Liver (tissue), 9 donors: Measurements from ENCODE around the gene SUGCT. TPM values are rescaled to one million over a fixed set of nuclear protein-coding genes. Genes with fewer than 3 reads are reported as not detected.

ENCODE experiments used
- DNase-seq: peaks from one replicate; pipeline ENCODE4 v3.0.0-alpha.2; 2017; ENCODE audit warnings: low spot score
- H3K27ac ChIP-seq, 2 donors: one replicate each; pipeline ENCODE4 v1.7.0; 2013; ENCODE audit warnings: inconsistent platforms in 2 of 2, low read length in 2 of 2, control low read depth in 1 of 2, low read depth in 1 of 2, mild to moderate bottlenecking in 1 of 2
- H3K27me3 ChIP-seq, 4 donors: one replicate each; pipeline versions ENCODE4 v1.6.1 to v1.7.0; 2013; ENCODE audit warnings: low read length in 3 of 4, inconsistent platforms in 1 of 4, mild to moderate bottlenecking in 1 of 4, moderate library complexity in 1 of 4; ENCODE audit not compliant: control insufficient read depth in 4 of 4, insufficient read depth in 4 of 4
- H3K36me3 ChIP-seq, 4 donors: one replicate each; pipeline versions ENCODE4 v1.6.1 to v1.7.0; 2013; ENCODE audit warnings: low read length in 3 of 4, mild to moderate bottlenecking in 3 of 4, low read depth in 1 of 4, moderate library complexity in 1 of 4; ENCODE audit not compliant: control insufficient read depth in 4 of 4, insufficient read depth in 3 of 4
- H3K4me1 ChIP-seq, 4 donors: one replicate each; pipeline versions ENCODE4 v1.6.1 to v1.7.0; 2013; ENCODE audit warnings: low read length in 3 of 4, mild to moderate bottlenecking in 3 of 4, moderate library complexity in 1 of 4; ENCODE audit not compliant: control insufficient read depth in 4 of 4, insufficient read depth in 4 of 4
- H3K4me3 ChIP-seq, 3 donors: one replicate each; pipeline versions ENCODE4 v1.6.1 to v1.7.0; 2013; ENCODE audit warnings: low read length in 3 of 3, control low read depth in 1 of 3, low read depth in 1 of 3, mild to moderate bottlenecking in 1 of 3
- H3K9ac ChIP-seq, 2 donors: one replicate each; pipeline ENCODE4 v1.7.0; 2013; ENCODE audit warnings: low read length in 2 of 2, mild to moderate bottlenecking in 2 of 2, moderate library complexity in 2 of 2, control low read depth in 1 of 2, low read depth in 1 of 2
- H3K9me3 ChIP-seq, 4 donors: one replicate each; pipeline versions ENCODE4 v1.6.1 to v1.7.0; 2013; ENCODE audit warnings: low read length in 3 of 4; ENCODE audit not compliant: control insufficient read depth in 4 of 4
- ATF3 ChIP-seq: IDR thresholded peaks from 2 replicates; pipeline ENCODE4 v1.6.1; 2016; ENCODE audit warnings: antibody characterized with exemption
- CTCF ChIP-seq: fragments of 150-350 bp; IDR thresholded peaks from 2 replicates; pipeline ENCODE4 v1.5.1; 2017; ENCODE audit warnings: improper control_type of control experiment, low read depth, low read length; ENCODE audit not compliant: missing input control
- FOXA1 ChIP-seq: IDR thresholded peaks from 2 replicates; pipeline ENCODE4 v1.6.1; 2016; ENCODE audit warnings: antibody characterized with exemption
- FOXA2 ChIP-seq: IDR thresholded peaks from 2 replicates; pipeline ENCODE4 v1.6.1; 2016; ENCODE audit warnings: antibody characterized with exemption
- GABPA ChIP-seq, 2 donors: IDR thresholded peaks in 1 of 2; conservative IDR thresholded peaks in 1 of 2; 2 replicates each; pipeline ENCODE4 v1.6.1; 2016; ENCODE audit warnings: antibody characterized with exemption in 2 of 2, mild to moderate bottlenecking in 1 of 2, moderate library complexity in 1 of 2
- HNF4A ChIP-seq, 2 donors: conservative IDR thresholded peaks; 2 replicates each; pipeline ENCODE4 v1.6.1; 2016; ENCODE audit warnings: antibody characterized with exemption in 2 of 2, mild to moderate bottlenecking in 2 of 2
- HNF4G ChIP-seq: IDR thresholded peaks from 2 replicates; pipeline ENCODE4 v1.6.1; 2016; ENCODE audit warnings: antibody characterized with exemption
- JUND ChIP-seq, 2 donors: IDR thresholded peaks; 2 replicates each; pipeline ENCODE4 v1.6.1; 2016; ENCODE audit warnings: antibody characterized with exemption in 2 of 2
- MAX ChIP-seq: IDR thresholded peaks from 2 replicates; pipeline ENCODE4 v1.6.1; 2016; ENCODE audit warnings: antibody characterized with exemption
- NR2F2 ChIP-seq: IDR thresholded peaks from 2 replicates; pipeline ENCODE4 v1.6.1; 2016; ENCODE audit warnings: antibody characterized with exemption
- REST ChIP-seq: IDR thresholded peaks from 2 replicates; pipeline ENCODE4 v1.6.1; 2016; ENCODE audit warnings: antibody characterized with exemption, mild to moderate bottlenecking
- RXRA ChIP-seq, 2 donors: IDR thresholded peaks; 2 replicates each; pipeline ENCODE4 v1.6.1; 2017 to 2018; ENCODE audit warnings: antibody characterized with exemption in 2 of 2, mild to moderate bottlenecking in 1 of 2
- SP1 ChIP-seq: IDR thresholded peaks from 2 replicates; pipeline ENCODE4 v1.6.1; 2018; ENCODE audit warnings: antibody characterized with exemption, mild to moderate bottlenecking
- TAF1 ChIP-seq: conservative IDR thresholded peaks from 2 replicates; pipeline ENCODE4 v1.6.1; 2016; ENCODE audit warnings: antibody characterized with exemption, mild to moderate bottlenecking
- YY1 ChIP-seq: IDR thresholded peaks from 2 replicates; pipeline ENCODE4 v1.6.1; 2016; ENCODE audit warnings: antibody characterized with exemption, mild to moderate bottlenecking
- ZBTB33 ChIP-seq: IDR thresholded peaks from 2 replicates; pipeline ENCODE4 v1.6.1; 2016; ENCODE audit warnings: antibody characterized with exemption
- WGBS: extraction: QIAGEN DNeasy Blood & Tissue Kit; methylation state at CpG from one replicate; pipeline ENCODE4 v1.1.7; 2013; 5-methylcytosine and 5-hydroxymethylcytosine counted together
- polyA plus RNA-seq, 2 donors: library from polyadenylated mRNA; stranded (reverse) in 1 of 2; unstranded in 1 of 2; fragments of 200-250 nt in 1 of 2; fragments of >200 nt in 1 of 2; fragmentation: Nextera tagmentation in 1 of 2; extraction: Ambion mirVana in 1 of 2; gene quantifications; one replicate each; pipeline versions ENCODE4 v1.2.1 to v1.2.3, GENCODE V29; 2013 to 2015
- total RNA-seq, 2 donors: library from RNA; depleted of rRNA; stranded (reverse); fragments of >200 nt; gene quantifications; one replicate each; pipeline ENCODE4 v1.2.3, GENCODE V29; 2014
- donor health status: healthy.
- donor health status: healthy.
- donor health status: healthy.
- donor health status: healthy.
- donor health status: healthy.

SUGCT gene
- total and polyA plus RNA-seq, 4 donors: 6.2 to 11.9 (median 9.9) TPM

GRCh38 chr7:40876601-40877000, 741.8 kb downstream of the SUGCT start:
- peaks cover 0 to 2% (median 0%) of the 10 kb centered on the region in 4 donors for H3K9me3 ChIP-seq
- 90% methylated on average over 3 of the region's 3 CpGs for WGBS

GRCh38 chr7:40879941-40880543, 745.2 kb downstream of the SUGCT start:
- Histone ChIP-seq H3K4me1 (no peaks in the 10 kb centered on the region), H3K9ac (no peak overlapping the region), H3K9me3 (peaks cover 0 to 2% (median 0%) of the 10 kb centered on the region in 4 donors), H3K27me3 (no peaks in the 10 kb centered on the region), H3K4me3 (no peak overlapping the region), H3K36me3 (no peaks in the 10 kb centered on the region), H3K27ac (no peak overlapping the region)
- 33% methylated on average over 1 of the region's 1 CpG for WGBS
- TF ChIP-seq FOXA1 (no peak), GABPA (IDR thresholded peaks at IDR 0.05 in 1 of 2, conservative IDR thresholded peaks at IDR 0.05 in 1 of 2) (no peak), HNF4A (conservative IDR thresholded peaks at IDR 0.05) (no peak), REST (no peak), TAF1 (no peak), SP1 (no peak), NR2F2 (no peak), YY1 (no peak), MAX (no peak), FOXA2 (no peak)
- no peak for DNase-seq

More at GRCh38 chr7:40876601-40877000, 741.8 kb downstream of the SUGCT start:
- no peak overlapping the region for H3K9ac ChIP-seq
- H3K27me3 ChIP-seq: no peaks in the 10 kb centered on the region
- no peak overlapping the region for H3K27ac ChIP-seq
- H3K36me3 ChIP-seq: no peaks in the 10 kb centered on the region
- no peak overlapping the region for H3K4me3 ChIP-seq
- TF ChIP-seq FOXA1: no peak
- no peak for TF ChIP-seq SP1
- no peak for TF ChIP-seq CTCF
- TF ChIP-seq GABPA (IDR thresholded peaks at IDR 0.05 in 1 of 2, conservative IDR thresholded peaks at IDR 0.05 in 1 of 2): no peak
- no peak for TF ChIP-seq HNF4G
- no peak for TF ChIP-seq RXRA (IDR thresholded peaks at IDR 0.05)
- TF ChIP-seq ZBTB33: no peak
- TF ChIP-seq HNF4A (conservative IDR thresholded peaks at IDR 0.05): no peak
- TF ChIP-seq JUND (IDR thresholded peaks at IDR 0.05): no peak
- no peak for TF ChIP-seq MAX
- TF ChIP-seq ATF3: no peak
- DNase-seq: no peak
- no peaks in the 10 kb centered on the region for H3K4me1 ChIP-seq
